HCT116 (cell line): ENCODE data around the gene CKLF. TPM values are rescaled to one million over a fixed set of nuclear protein-coding genes. Genes with fewer than 3 reads are reported as not detected.

Experiments used
- ATAC-seq: fragments of 200-7000 bp; cut with Tn5 transposase; 2 replicates; pipeline ENCODE4 v1.9.1; 2020; ENCODE audit warnings: mild to moderate bottlenecking, moderate library complexity
- BruUV-seq: library from RNA; stranded (reverse); fragments of 400-500 nt; replicated peaks from 2 replicates; lab custom pipeline; 2021; lab: Mats Ljungman, UMichigan
- CTCF ChIA-PET: fragments of 300-600 bp; sonication (Branson Sonifier 250); formaldehyde crosslinking; loops from one replicate; lab custom pipeline; 2021; ENCODE audit warnings: antibody characterized with exemption; lab: Charles Lee
- POLR2A ChIA-PET: fragments of 300-600, 350-600 bp; sonication (Branson Sonifier 250); formaldehyde crosslinking; loops from one replicate; lab custom pipeline; 2021; ENCODE audit warnings: antibody characterized with exemption; lab: Charles Lee
- RAD21 ChIA-PET, 2 experiments: fragments of 300-600 bp; sonication (Branson Sonifier 250); formaldehyde crosslinking; loops; one replicate each; lab custom pipeline; 2023; ENCODE audit warnings: low total read pairs in 2 of 2; ENCODE audit not compliant: uncharacterized antibody in 2 of 2, unreplicated experiment in 2 of 2, low non-redundant PET in 1 of 2; lab: Charles Lee
- DNase-seq: peaks from one replicate; pipeline ENCODE4 v3.0.0-alpha.2; 2010; ENCODE audit warnings: low read depth, low spot score
- H2AFZ ChIP-seq: fragments of 200-600 bp; shearing (Covaris generic), sonication (generic); 2 replicates; pipeline ENCODE4 v1.6.1; 2017; ENCODE audit warnings: low read depth, mixed run types, mixed read lengths, antibody characterized with exemption, low read length; ENCODE audit not compliant: poor library complexity, severe bottlenecking
- H3K27ac ChIP-seq: 2 replicates; pipeline ENCODE4 v1.5.1; 2012; ENCODE audit warnings: low read depth, low read length
- H3K27me3 ChIP-seq: fragments of 200-600 bp; sonication (generic); 2 replicates; pipeline ENCODE4 v1.6.1; 2016; ENCODE audit warnings: mixed run types, low read length, mixed read lengths; ENCODE audit not compliant: insufficient read depth
- H3K36me3 ChIP-seq, 2 experiments: fragments of 200-500 bp in 1 of 2; fragments of 200-600 bp in 1 of 2; sonication (Bioruptor generic) in 1 of 2; sonication (generic) in 1 of 2; 2 replicates each; pipeline versions ENCODE4 v1.5.1 to v1.6.1; 2014 to 2016; ENCODE audit warnings: low read length in 2 of 2, inconsistent platforms in 1 of 2, mixed read lengths in 1 of 2, mixed run types in 1 of 2; ENCODE audit not compliant: insufficient read depth in 2 of 2, control insufficient read depth in 1 of 2
- H3K4me1 ChIP-seq, 2 experiments: fragments of 200-600 bp in 1 of 2; sonication (generic) in 1 of 2; 2 replicates each; pipeline versions ENCODE4 v1.5.1 to v1.6.1; 2012 to 2017; ENCODE audit warnings: low read length in 2 of 2, inconsistent platforms in 1 of 2, mild to moderate bottlenecking in 1 of 2, mixed read lengths in 1 of 2, mixed run types in 1 of 2, moderate library complexity in 1 of 2; ENCODE audit not compliant: insufficient read depth in 2 of 2, control insufficient read depth in 1 of 2
- H3K4me2 ChIP-seq: fragments of 200-600 bp; sonication (generic); 2 replicates; pipeline ENCODE4 v1.6.1; 2017; ENCODE audit warnings: mixed run types, low read length, mixed read lengths
- H3K4me3 ChIP-seq, 2 experiments: fragments of 200-600 bp in 1 of 2; sonication (generic) in 1 of 2; replicated peaks in 1 of 2; 2 replicates each; pipeline ENCODE4 v1.5.1; 2011 to 2016; ENCODE audit warnings: low read length in 2 of 2, control low read depth in 1 of 2, low read depth in 1 of 2, mild to moderate bottlenecking in 1 of 2, mixed read lengths in 1 of 2, mixed run types in 1 of 2
- H3K79me2 ChIP-seq: fragments of 200-600 bp; sonication (generic); 2 replicates; pipeline ENCODE4 v1.6.1; 2017; ENCODE audit warnings: mild to moderate bottlenecking, mixed run types, low read length, moderate library complexity, mixed read lengths; ENCODE audit not compliant: insufficient read depth
- H3K9ac ChIP-seq: fragments of 200-600 bp; sonication (generic); 2 replicates; pipeline ENCODE4 v1.6.1; 2016; ENCODE audit warnings: low read length, mixed read lengths
- H3K9me2 ChIP-seq: fragments of 200-600 bp; sonication (generic), shearing (Covaris generic); 2 replicates; pipeline ENCODE4 v1.6.1; 2017; ENCODE audit warnings: mixed run types, mild to moderate bottlenecking, moderate library complexity; ENCODE audit not compliant: insufficient read depth
- H3K9me3 ChIP-seq, 2 experiments: fragments of 200-500 bp in 1 of 2; fragments of 200-600 bp in 1 of 2; sonication (Bioruptor generic) in 1 of 2; sonication (generic) in 1 of 2; 2 replicates each; pipeline ENCODE4 v1.6.1; 2014 to 2017; ENCODE audit warnings: low read length in 2 of 2, mixed read lengths in 2 of 2, inconsistent platforms in 1 of 2, low read depth in 1 of 2, mild to moderate bottlenecking in 1 of 2, mixed run types in 1 of 2, moderate library complexity in 1 of 2; ENCODE audit not compliant: control insufficient read depth in 1 of 2, insufficient read depth in 1 of 2
- H4K20me1 ChIP-seq: fragments of 200-600 bp; sonication (generic), shearing (Covaris generic); 2 replicates; pipeline ENCODE4 v1.6.1; 2017; ENCODE audit warnings: mixed run types, mild to moderate bottlenecking, moderate library complexity; ENCODE audit not compliant: insufficient read depth
- ELF1 ChIP-seq: IDR thresholded peaks from 2 replicates; pipeline ENCODE4 v1.6.1; 2012; ENCODE audit warnings: low read depth, borderline replicate concordance
- FOSL1 ChIP-seq: IDR thresholded peaks from 2 replicates; pipeline ENCODE4 v1.6.1; 2012; ENCODE audit warnings: low read depth
- POLR2A ChIP-seq: IDR thresholded peaks from 2 replicates; pipeline ENCODE4 v1.7.0; 2011; ENCODE audit warnings: borderline replicate concordance; ENCODE audit not compliant: insufficient read depth, insufficient read length; ENCODE audit errors: extremely low read depth
- intact Hi-C: fragments of 100-400 bp; cut with micrococcal nuclease; formaldehyde crosslinking; loops from 2 replicates; pipeline ENCODE4 v1.10.0; 2022
- total RNA-seq: library from RNA; stranded (reverse); gene quantifications from one replicate; pipeline ENCODE4 v1.2.1, GENCODE V29; 2021; ENCODE audit not compliant: unreplicated experiment
- TF ChIP-seq, protein P1 (sequence below): IDR thresholded peaks from 2 replicates; pipeline ENCODE4 v1.6.1; 2012; ENCODE audit warnings: low read depth

CKLF gene
- total RNA-seq, 1 experiment from 2014 or later: 38.6 TPM

DNA sequence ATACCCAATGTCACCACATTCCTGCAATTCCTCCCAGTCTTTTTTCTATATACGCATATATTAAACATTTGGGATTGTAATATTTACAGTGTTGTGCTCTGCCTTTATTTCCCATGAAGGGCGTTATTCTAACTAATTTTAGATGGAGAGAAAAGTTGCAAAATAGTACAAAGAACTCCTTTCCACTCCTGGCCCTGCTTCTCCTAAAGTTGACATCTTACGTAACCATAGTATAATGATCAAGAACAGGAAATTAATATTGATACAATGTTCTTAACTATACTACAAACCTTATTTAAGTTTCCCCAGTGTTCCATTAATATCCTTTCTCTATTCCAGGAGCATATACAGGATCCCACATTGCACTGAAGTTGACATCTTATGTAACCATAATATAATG, 48.8 kb upstream of the CKLF start:
- RAD21 ChIA-PET: no interaction called here

More for the DNA sequence above, 48.8 kb upstream of the CKLF start:
- ChIA-PET POLR2A (no interaction called here), CTCF (no interaction called here)
- DNase-seq (no peak), ATAC-seq (no peak)
- Histone ChIP-seq H3K27me3 (no peaks in the 10 kb centered on the region), H3K4me2 (no peak overlapping the region), H3K4me1 (peaks cover 0 to 8% of the 10 kb centered on the region in 2 experiments; a peak in 2 of 4 replicates), H3K9me3 (no peaks in the 10 kb centered on the region), H3K27ac (no peak overlapping the region), H3K9ac (no peak overlapping the region), H4K20me1 (no peaks in the 10 kb centered on the region), H3K79me2 (no peaks in the 10 kb centered on the region), H3K36me3 (no peaks in the 10 kb centered on the region), H2AFZ (no peak overlapping the region), H3K9me2 (no peaks in the 10 kb centered on the region)
- no TSS peak for BruUV-seq
- intact Hi-C loops: no loop called here
- TF ChIP-seq ELF1 (no peak), FOSL1 (no peak), POLR2A (no peak)
- TF ChIP-seq, protein P1, sequence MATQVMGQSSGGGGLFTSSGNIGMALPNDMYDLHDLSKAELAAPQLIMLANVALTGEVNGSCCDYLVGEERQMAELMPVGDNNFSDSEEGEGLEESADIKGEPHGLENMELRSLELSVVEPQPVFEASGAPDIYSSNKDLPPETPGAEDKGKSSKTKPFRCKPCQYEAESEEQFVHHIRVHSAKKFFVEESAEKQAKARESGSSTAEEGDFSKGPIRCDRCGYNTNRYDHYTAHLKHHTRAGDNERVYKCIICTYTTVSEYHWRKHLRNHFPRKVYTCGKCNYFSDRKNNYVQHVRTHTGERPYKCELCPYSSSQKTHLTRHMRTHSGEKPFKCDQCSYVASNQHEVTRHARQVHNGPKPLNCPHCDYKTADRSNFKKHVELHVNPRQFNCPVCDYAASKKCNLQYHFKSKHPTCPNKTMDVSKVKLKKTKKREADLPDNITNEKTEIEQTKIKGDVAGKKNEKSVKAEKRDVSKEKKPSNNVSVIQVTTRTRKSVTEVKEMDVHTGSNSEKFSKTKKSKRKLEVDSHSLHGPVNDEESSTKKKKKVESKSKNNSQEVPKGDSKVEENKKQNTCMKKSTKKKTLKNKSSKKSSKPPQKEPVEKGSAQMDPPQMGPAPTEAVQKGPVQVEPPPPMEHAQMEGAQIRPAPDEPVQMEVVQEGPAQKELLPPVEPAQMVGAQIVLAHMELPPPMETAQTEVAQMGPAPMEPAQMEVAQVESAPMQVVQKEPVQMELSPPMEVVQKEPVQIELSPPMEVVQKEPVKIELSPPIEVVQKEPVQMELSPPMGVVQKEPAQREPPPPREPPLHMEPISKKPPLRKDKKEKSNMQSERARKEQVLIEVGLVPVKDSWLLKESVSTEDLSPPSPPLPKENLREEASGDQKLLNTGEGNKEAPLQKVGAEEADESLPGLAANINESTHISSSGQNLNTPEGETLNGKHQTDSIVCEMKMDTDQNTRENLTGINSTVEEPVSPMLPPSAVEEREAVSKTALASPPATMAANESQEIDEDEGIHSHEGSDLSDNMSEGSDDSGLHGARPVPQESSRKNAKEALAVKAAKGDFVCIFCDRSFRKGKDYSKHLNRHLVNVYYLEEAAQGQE: no peak
- TF ChIP-seq, all 23 proteins: peak for 0
- H3K4me3 ChIP-seq: no peak overlapping the region
